HEK293 (cell line): ENCODE data around the gene AGAP1.

Experiments used
- PRDM1 ChIP-seq: fragments of 450-650 bp; formaldehyde crosslinking; IDR thresholded peaks from 2 replicates; pipeline ENCODE4; 2016; ENCODE audit warnings: missing biosample characterization, missing genetic modification characterization
- SETDB1 ChIP-seq: IDR thresholded peaks from one replicate; pipeline ENCODE4 v1.6.1; 2017; ENCODE audit warnings: mild to moderate bottlenecking, low read length, moderate library complexity, mixed read lengths; ENCODE audit not compliant: insufficient read length
- WT1 ChIP-seq: fragments of 450-650 bp; formaldehyde crosslinking; IDR thresholded peaks from 2 replicates; pipeline ENCODE4 v1.5.1; 2016; ENCODE audit warnings: missing biosample characterization, missing genetic modification characterization
- ZBTB1 ChIP-seq: fragments of 450-650 bp; formaldehyde crosslinking; IDR thresholded peaks from 2 replicates; pipeline ENCODE4 v1.5.1; 2016; ENCODE audit warnings: missing biosample characterization, missing genetic modification characterization
- ZBTB21 ChIP-seq: fragments of 450-650 bp; formaldehyde crosslinking; IDR thresholded peaks from 2 replicates; pipeline ENCODE4 v1.5.1; 2017; ENCODE audit warnings: missing biosample characterization, missing genetic modification characterization
- ZBTB7A ChIP-seq: fragments of 450-650 bp; formaldehyde crosslinking; IDR thresholded peaks from 2 replicates; pipeline ENCODE4 v1.5.1; 2016; ENCODE audit warnings: low read depth, missing biosample characterization, missing genetic modification characterization
- ZEB2 ChIP-seq: fragments of 450-650 bp; formaldehyde crosslinking; IDR thresholded peaks from 2 replicates; pipeline ENCODE4 v1.5.1; 2016; ENCODE audit warnings: missing biosample characterization, missing genetic modification characterization
- ZNF140 ChIP-seq: fragments of 450-650 bp; formaldehyde crosslinking; IDR thresholded peaks from 2 replicates; pipeline ENCODE4 v1.5.1; 2016; ENCODE audit warnings: missing biosample characterization, missing genetic modification characterization
- ZNF174 ChIP-seq: fragments of 450-650 bp; formaldehyde crosslinking; IDR thresholded peaks from 2 replicates; pipeline ENCODE4 v1.5.0; 2017; ENCODE audit warnings: missing biosample characterization, mild to moderate bottlenecking, missing genetic modification characterization
- ZNF248 ChIP-seq: fragments of 450-650 bp; formaldehyde crosslinking; IDR thresholded peaks from 2 replicates; pipeline ENCODE4 v1.5.1; 2017; ENCODE audit warnings: missing biosample characterization, missing genetic modification characterization
- ZNF350 ChIP-seq: fragments of 450-650 bp; formaldehyde crosslinking; IDR thresholded peaks from 2 replicates; pipeline ENCODE4 v1.5.0; 2017; ENCODE audit warnings: missing biosample characterization, mild to moderate bottlenecking, missing genetic modification characterization
- ZNF354C ChIP-seq: fragments of 450-650 bp; formaldehyde crosslinking; IDR thresholded peaks from 2 replicates; pipeline ENCODE4 v1.5.1; 2016; ENCODE audit warnings: missing biosample characterization, missing genetic modification characterization, low read depth, borderline replicate concordance
- ZNF426 ChIP-seq: fragments of 450-650 bp; formaldehyde crosslinking; IDR thresholded peaks from 2 replicates; pipeline ENCODE4 v1.5.1; 2017; ENCODE audit warnings: missing biosample characterization, missing genetic modification characterization, mild to moderate bottlenecking, inconsistent platforms, moderate library complexity
- ZNF473 ChIP-seq: fragments of 450-650 bp; formaldehyde crosslinking; IDR thresholded peaks from 2 replicates; pipeline ENCODE4 v1.5.1; 2017; ENCODE audit warnings: missing biosample characterization, missing genetic modification characterization
- ZNF48 ChIP-seq: fragments of 450-650 bp; formaldehyde crosslinking; IDR thresholded peaks from 2 replicates; pipeline ENCODE4 v1.5.1; 2016; ENCODE audit warnings: missing biosample characterization, missing genetic modification characterization
- ZNF549 ChIP-seq: fragments of 450-650 bp; IDR thresholded peaks from 2 replicates; pipeline ENCODE4 v1.5.1; 2018; ENCODE audit warnings: missing biosample characterization, missing genetic modification characterization, mild to moderate bottlenecking, inconsistent platforms, moderate library complexity
- ZNF558 ChIP-seq: fragments of 450-650 bp; formaldehyde crosslinking; IDR thresholded peaks from 2 replicates; pipeline ENCODE4 v1.5.1; 2016; ENCODE audit warnings: missing biosample characterization, missing genetic modification characterization
- ZNF677 ChIP-seq: fragments of 450-650 bp; IDR thresholded peaks from 2 replicates; pipeline ENCODE4 v1.5.0; 2018; ENCODE audit warnings: missing biosample characterization, mild to moderate bottlenecking, missing genetic modification characterization, moderate library complexity
- ZNF785 ChIP-seq: fragments of 450-650 bp; formaldehyde crosslinking; IDR thresholded peaks from 2 replicates; pipeline ENCODE4 v1.5.1; 2016; ENCODE audit warnings: missing biosample characterization, missing genetic modification characterization
- ZNF843 ChIP-seq: fragments of 450-650 bp; formaldehyde crosslinking; IDR thresholded peaks from 2 replicates; pipeline ENCODE4 v1.5.1; 2016; ENCODE audit warnings: missing biosample characterization, missing genetic modification characterization
- TF ChIP-seq, protein P1 (sequence below): fragments of 450-650 bp; formaldehyde crosslinking; IDR thresholded peaks from 2 replicates; pipeline ENCODE4 v1.5.1; 2016; ENCODE audit warnings: missing biosample characterization, missing genetic modification characterization
- TF ChIP-seq, protein P2 (sequence below): fragments of 450-650 bp; formaldehyde crosslinking; IDR thresholded peaks from 2 replicates; pipeline ENCODE4 v1.5.1; 2016; ENCODE audit warnings: missing biosample characterization, missing genetic modification characterization
- TF ChIP-seq, protein P3 (sequence below): sonication (generic); formaldehyde crosslinking; IDR thresholded peaks from 2 replicates; pipeline ENCODE4 v1.8.1; 2022; ENCODE audit warnings: mild to moderate bottlenecking, moderate library complexity, missing genetic modification reagents
- TF ChIP-seq, protein P4 (sequence below): fragments of 450-650 bp; formaldehyde crosslinking; IDR thresholded peaks from 2 replicates; pipeline ENCODE4 v1.5.1; 2016; ENCODE audit warnings: missing biosample characterization, missing genetic modification characterization
- TF ChIP-seq, protein P5 (sequence below): fragments of 450-650 bp; formaldehyde crosslinking; conservative IDR thresholded peaks from 2 replicates; pipeline ENCODE4 v1.5.1; 2016; ENCODE audit warnings: low read depth, missing biosample characterization, missing genetic modification characterization
- TF ChIP-seq, protein P6 (sequence below): fragments of 450-650 bp; formaldehyde crosslinking; IDR thresholded peaks from 2 replicates; pipeline ENCODE4 v1.5.1; 2016; ENCODE audit warnings: missing biosample characterization, missing genetic modification characterization, low read depth

AGAP1 gene

DNA sequence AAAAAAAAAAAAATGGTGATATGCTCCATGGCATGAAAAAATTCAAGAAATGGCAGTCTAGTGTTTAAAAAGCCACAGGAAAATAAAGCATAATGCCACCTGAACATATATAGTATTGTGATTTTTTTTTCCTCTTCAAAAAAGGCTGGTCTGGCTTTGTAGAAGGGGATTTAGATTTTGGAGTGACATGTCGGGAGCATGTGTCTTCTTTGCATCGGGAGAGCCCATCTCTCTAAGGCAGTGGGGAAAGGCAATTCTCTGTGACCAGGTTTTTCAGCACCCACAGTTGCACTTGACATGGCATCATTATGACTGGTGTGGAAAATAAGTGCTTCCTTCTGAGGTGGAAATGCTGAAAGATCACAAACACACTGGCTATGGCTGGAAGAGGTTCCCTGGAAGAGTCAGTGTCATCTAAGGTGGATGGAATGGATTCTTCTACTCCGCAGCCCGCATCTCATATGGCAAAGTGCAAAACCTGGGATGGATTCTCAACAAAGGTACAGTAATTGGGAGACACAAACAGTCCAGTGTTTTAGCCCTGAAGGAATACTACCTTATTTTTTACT is 172.5 kb downstream of the AGAP1 start (continued):
- TF ChIP-seq, protein P1, sequence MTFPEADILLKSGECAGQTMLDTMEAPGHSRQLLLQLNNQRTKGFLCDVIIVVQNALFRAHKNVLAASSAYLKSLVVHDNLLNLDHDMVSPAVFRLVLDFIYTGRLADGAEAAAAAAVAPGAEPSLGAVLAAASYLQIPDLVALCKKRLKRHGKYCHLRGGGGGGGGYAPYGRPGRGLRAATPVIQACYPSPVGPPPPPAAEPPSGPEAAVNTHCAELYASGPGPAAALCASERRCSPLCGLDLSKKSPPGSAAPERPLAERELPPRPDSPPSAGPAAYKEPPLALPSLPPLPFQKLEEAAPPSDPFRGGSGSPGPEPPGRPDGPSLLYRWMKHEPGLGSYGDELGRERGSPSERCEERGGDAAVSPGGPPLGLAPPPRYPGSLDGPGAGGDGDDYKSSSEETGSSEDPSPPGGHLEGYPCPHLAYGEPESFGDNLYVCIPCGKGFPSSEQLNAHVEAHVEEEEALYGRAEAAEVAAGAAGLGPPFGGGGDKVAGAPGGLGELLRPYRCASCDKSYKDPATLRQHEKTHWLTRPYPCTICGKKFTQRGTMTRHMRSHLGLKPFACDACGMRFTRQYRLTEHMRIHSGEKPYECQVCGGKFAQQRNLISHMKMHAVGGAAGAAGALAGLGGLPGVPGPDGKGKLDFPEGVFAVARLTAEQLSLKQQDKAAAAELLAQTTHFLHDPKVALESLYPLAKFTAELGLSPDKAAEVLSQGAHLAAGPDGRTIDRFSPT (tag by site-specific recombination): no peak
- TF ChIP-seq WT1 (tag by site-specific recombination): 0 out of 2 replicates have a peak, but pooled peaks have one; percentile 35
- TF ChIP-seq ZNF549: no peak
- TF ChIP-seq, protein P2, sequence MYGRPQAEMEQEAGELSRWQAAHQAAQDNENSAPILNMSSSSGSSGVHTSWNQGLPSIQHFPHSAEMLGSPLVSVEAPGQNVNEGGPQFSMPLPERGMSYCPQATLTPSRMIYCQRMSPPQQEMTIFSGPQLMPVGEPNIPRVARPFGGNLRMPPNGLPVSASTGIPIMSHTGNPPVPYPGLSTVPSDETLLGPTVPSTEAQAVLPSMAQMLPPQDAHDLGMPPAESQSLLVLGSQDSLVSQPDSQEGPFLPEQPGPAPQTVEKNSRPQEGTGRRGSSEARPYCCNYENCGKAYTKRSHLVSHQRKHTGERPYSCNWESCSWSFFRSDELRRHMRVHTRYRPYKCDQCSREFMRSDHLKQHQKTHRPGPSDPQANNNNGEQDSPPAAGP (tag by site-specific recombination): no peak; the same call in 1 of the 2 replicates
- TF ChIP-seq ZNF248 (tag by site-specific recombination): no peak
- TF ChIP-seq ZBTB1: no peak
- TF ChIP-seq, protein P3, sequence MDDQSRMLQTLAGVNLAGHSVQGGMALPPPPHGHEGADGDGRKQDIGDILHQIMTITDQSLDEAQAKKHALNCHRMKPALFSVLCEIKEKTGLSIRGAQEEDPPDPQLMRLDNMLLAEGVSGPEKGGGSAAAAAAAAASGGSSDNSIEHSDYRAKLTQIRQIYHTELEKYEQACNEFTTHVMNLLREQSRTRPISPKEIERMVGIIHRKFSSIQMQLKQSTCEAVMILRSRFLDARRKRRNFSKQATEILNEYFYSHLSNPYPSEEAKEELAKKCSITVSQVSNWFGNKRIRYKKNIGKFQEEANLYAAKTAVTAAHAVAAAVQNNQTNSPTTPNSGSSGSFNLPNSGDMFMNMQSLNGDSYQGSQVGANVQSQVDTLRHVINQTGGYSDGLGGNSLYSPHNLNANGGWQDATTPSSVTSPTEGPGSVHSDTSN (CRISPR knock-in tag): no peak
- TF ChIP-seq, protein P4, sequence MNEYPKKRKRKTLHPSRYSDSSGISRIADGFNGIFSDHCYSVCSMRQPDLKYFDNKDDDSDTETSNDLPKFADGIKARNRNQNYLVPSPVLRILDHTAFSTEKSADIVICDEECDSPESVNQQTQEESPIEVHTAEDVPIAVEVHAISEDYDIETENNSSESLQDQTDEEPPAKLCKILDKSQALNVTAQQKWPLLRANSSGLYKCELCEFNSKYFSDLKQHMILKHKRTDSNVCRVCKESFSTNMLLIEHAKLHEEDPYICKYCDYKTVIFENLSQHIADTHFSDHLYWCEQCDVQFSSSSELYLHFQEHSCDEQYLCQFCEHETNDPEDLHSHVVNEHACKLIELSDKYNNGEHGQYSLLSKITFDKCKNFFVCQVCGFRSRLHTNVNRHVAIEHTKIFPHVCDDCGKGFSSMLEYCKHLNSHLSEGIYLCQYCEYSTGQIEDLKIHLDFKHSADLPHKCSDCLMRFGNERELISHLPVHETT: no peak
- TF ChIP-seq ZNF785 (tag by site-specific recombination): no peak
- TF ChIP-seq ZNF558 (tag by site-specific recombination): no peak
- no peak for TF ChIP-seq ZNF354C (tag by site-specific recombination)
- TF ChIP-seq ZNF174 (tag by site-specific recombination): no peak
- TF ChIP-seq ZNF140 (tag by site-specific recombination): no peak
- no peak for TF ChIP-seq ZNF350 (tag by site-specific recombination)
- TF ChIP-seq ZNF677: no peak
- no peak for TF ChIP-seq ZBTB21 (tag by site-specific recombination)
- TF ChIP-seq SETDB1: no peak
- no peak for TF ChIP-seq ZEB2 (tag by site-specific recombination)
- TF ChIP-seq PRDM1: no peak
- no peak for TF ChIP-seq ZNF473
- TF ChIP-seq, protein P5, sequence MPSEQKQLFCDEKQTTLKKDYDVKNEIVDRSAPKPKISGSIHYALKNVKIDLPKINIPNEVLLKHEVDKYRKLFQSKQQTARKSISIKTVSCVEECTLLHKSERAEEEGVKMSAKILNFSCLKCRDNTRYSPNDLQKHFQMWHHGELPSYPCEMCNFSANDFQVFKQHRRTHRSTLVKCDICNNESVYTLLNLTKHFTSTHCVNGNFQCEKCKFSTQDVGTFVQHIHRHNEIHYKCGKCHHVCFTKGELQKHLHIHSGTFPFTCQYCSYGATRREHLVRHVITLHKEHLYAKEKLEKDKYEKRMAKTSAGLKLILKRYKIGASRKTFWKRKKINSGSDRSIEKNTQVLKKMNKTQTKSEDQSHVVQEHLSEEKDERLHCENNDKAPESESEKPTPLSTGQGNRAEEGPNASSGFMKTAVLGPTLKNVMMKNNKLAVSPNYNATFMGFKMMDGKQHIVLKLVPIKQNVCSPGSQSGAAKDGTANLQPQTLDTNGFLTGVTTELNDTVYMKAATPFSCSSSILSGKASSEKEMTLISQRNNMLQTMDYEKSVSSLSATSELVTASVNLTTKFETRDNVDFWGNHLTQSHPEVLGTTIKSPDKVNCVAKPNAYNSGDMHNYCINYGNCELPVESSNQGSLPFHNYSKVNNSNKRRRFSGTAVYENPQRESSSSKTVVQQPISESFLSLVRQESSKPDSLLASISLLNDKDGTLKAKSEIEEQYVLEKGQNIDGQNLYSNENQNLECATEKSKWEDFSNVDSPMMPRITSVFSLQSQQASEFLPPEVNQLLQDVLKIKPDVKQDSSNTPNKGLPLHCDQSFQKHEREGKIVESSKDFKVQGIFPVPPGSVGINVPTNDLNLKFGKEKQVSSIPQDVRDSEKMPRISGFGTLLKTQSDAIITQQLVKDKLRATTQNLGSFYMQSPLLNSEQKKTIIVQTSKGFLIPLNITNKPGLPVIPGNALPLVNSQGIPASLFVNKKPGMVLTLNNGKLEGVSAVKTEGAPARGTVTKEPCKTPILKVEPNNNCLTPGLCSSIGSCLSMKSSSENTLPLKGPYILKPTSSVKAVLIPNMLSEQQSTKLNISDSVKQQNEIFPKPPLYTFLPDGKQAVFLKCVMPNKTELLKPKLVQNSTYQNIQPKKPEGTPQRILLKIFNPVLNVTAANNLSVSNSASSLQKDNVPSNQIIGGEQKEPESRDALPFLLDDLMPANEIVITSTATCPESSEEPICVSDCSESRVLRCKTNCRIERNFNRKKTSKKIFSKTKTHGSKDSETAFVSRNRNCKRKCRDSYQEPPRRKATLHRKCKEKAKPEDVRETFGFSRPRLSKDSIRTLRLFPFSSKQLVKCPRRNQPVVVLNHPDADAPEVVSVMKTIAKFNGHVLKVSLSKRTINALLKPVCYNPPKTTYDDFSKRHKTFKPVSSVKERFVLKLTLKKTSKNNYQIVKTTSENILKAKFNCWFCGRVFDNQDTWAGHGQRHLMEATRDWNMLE (tag by site-specific recombination): no peak
- no peak for TF ChIP-seq ZBTB7A (tag by site-specific recombination)
- TF ChIP-seq, protein P6, sequence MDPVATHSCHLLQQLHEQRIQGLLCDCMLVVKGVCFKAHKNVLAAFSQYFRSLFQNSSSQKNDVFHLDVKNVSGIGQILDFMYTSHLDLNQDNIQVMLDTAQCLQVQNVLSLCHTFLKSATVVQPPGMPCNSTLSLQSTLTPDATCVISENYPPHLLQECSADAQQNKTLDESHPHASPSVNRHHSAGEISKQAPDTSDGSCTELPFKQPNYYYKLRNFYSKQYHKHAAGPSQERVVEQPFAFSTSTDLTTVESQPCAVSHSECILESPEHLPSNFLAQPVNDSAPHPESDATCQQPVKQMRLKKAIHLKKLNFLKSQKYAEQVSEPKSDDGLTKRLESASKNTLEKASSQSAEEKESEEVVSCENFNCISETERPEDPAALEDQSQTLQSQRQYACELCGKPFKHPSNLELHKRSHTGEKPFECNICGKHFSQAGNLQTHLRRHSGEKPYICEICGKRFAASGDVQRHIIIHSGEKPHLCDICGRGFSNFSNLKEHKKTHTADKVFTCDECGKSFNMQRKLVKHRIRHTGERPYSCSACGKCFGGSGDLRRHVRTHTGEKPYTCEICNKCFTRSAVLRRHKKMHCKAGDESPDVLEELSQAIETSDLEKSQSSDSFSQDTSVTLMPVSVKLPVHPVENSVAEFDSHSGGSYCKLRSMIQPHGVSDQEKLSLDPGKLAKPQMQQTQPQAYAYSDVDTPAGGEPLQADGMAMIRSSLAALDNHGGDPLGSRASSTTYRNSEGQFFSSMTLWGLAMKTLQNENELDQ (tag by site-specific recombination): no peak
- no peak for TF ChIP-seq ZNF48 (tag by site-specific recombination)
- no peak for TF ChIP-seq ZNF426 (tag by site-specific recombination)
- no peak for TF ChIP-seq ZNF843
